Ishikawa (cell line): ENCODE results near the gene KCNQ1.

ENCODE experiments used
- CEBPB ChIP-seq: IDR thresholded peaks from 2 replicates; pipeline ENCODE4 v1.6.1; 2012
- EGR1 ChIP-seq: IDR thresholded peaks from 2 replicates; pipeline ENCODE4 v1.6.1; 2012
- EP300 ChIP-seq: IDR thresholded peaks from 2 replicates; pipeline ENCODE4 v1.6.1; 2012; ENCODE audit warnings: borderline replicate concordance
- RAD21 ChIP-seq: IDR thresholded peaks from 2 replicates; pipeline ENCODE4 v1.6.1; 2012; ENCODE audit warnings: low read depth
- TCF12 ChIP-seq: IDR thresholded peaks from 2 replicates; pipeline ENCODE4 v1.6.1; 2012; ENCODE audit warnings: low read depth
- YY1 ChIP-seq: IDR thresholded peaks from 2 replicates; pipeline ENCODE4 v1.6.1; 2012; ENCODE audit warnings: low read depth

- TF ChIP-seq RAD21, result no peak
- no peak for TF ChIP-seq EGR1
- no peak for TF ChIP-seq TCF12
- no peak for TF ChIP-seq EP300
- no peak for TF ChIP-seq YY1
- TF ChIP-seq CEBPB, result no peak
Observed at GRCh38 chr11:2778630-2779498, 334.1 kb downstream of the KCNQ1 start.
